NCI-H2196 (cell line): ENCODE data around the gene CAPZB.
A peak's percentile ranks its signal among the peaks of the same experiment; 100 is the strongest.

Source experiments
- DNase-seq: peaks from one replicate; lab custom pipeline; 2025; ENCODE audit not compliant: unreplicated experiment; lab: John Stamatoyannopoulos, UW

CAPZB gene

DNA sequence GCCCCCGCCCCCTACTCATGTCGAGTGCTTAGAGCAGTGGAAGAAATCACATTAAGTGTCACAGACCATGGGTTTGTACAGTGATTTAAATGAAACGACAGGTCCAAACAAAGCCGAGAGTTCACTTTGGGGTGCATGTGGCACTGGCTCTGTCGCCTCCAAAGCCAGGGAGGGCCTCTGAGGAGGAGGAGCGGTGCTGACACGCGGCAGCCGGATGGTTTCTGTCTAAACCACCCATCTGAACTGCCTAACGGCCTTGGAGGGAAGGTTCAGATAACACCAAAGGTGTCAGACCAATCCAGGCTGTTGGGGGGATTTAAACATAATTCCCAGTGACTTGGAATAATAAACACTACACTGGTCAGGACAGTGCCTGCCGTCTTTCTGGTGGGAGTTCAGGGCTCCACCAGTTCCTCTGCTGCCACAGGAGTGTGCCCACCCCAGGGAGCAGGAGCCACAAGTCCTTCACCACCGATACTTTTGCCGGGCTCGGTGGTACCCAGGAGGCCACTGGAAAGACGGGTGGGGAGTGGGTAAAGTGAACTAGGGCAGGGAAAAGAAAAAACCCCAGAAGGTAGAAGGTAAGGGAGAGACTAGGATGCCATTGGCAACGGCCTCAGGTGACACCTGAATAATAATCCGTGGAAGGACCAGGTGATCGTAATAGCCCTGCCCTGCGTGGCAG, 95.0 kb downstream of the CAPZB start:
- no peak for DNase-seq

DNA sequence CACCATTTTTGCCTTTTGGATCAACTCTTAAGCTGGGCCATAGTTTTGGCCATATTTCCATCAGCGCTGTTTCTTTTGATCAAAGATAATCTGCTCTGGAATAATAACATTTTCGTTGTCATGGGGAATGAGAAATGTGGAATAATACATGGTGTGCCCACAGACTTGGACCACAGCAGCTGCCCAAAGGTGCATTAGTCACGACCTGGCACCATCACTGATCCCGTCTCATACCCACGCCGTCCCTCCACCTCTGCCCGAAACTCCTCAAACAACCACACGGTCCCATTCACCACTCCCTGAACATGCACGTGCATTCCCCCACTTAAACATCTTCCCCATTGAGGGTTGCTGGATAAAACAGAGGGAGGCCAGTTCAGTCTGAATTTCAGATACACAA, 96.4 kb downstream of the CAPZB start:
- no peak for DNase-seq

DNA sequence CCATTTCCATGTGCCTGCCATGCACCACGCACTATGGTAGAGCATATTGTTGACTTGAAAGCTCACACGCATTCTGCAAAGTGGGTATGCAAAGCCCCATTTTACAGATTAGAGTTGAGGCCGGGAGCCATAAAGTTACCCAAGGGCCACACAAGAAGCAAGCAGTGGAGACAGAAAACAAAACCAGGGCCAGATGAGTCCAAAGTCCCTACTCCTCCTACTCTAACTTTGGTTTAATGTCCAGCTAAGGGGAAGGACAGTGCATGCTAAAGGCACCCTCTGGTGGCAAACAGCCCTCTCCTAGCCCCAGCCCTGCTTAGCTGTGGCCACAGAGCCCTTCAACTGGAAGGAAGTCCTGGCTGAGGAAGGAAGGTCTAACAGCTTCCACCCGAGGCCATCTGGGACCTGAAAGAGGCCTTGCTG, 98.3 kb downstream of the CAPZB start:
- no peak for DNase-seq

- DNase-seq: no peak
Measured at GRCh38 chr1:19385869-19386591, 99.3 kb downstream of the CAPZB start.

GRCh38 chr1:19385221-19385620, 100.1 kb downstream of the CAPZB start:
- DNase-seq: no peak

DNA sequence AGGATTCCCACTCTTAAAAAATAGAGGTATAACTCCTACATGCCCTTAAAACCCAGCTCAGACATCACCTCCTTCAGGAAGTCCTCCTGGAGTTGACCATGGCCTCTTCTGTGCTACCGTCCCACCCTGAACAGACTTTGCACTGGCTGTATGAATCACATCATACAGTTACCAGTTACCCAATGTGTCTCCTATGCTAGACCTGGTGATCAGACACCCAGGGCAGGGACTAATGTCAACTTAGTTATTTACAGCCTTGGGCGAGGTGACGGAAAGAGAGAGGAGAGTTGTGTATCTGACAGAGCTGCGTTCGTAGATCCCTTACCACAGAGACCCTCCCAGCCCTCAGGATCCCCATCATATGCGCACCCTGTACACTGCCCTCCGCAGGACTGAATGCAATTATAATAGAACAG, 100.6 kb downstream of the CAPZB start:
- no peak for DNase-seq

DNA sequence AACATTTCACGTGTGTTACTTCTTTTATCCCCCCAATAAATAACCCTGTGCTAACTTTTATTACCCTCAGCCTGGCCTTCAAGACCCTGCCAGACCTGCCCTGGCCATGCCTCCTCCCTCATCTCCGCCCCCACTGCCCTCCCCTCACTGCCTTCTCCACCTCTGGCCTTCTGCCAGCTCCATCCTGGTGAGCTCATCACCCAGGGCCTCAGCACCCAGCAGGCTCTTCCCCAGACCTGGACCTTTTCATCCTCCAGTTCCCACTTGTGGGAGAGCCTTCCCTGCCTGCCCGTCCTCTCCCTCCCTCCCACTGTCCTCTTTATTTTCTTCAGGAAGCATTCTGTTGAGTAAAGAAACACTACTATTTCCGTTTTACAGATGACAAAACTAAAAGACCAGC, 101.2 kb downstream of the CAPZB start:
- peak; percentile 81 for DNase-seq

DNA sequence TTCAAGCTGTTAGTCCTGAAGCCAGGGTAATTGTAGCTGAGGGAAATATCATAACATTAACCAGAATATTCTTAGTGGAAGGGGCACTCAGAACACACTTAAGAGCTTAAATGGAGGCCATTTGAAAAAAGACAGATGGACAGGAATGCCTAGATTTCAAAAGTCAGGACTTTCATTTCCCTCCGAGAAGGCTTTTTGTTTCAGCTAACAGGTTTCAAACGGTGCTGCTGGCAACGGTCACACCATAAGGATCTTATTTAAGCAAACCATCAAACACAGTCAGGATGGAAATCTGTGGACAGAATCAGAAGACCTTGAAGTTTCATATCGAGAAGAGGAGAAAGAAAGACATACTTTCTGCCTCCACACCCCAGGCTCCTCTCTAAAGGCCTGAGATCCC, 103.1 kb downstream of the CAPZB start:
- DNase-seq: no peak

DNA sequence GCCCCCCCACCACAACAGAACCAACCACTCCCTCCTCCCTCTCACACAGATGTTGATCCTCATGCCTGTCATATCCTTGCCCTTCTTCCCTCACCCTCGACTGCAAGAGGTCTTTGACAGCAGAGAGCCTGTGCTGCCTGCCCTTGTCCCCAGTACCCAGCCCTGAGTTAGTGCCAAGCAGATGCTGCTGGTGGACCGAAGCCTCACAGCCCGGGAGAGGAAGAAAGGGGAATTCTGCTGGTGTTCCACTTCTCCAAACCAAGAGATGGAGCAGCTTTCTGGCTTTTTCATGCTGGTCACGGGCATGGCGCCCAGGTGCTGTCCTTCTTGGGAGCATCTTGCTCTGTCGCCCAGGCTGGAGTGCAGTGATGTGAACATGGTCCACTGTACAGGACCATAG, 104.1 kb downstream of the CAPZB start:
- no peak for DNase-seq

DNA sequence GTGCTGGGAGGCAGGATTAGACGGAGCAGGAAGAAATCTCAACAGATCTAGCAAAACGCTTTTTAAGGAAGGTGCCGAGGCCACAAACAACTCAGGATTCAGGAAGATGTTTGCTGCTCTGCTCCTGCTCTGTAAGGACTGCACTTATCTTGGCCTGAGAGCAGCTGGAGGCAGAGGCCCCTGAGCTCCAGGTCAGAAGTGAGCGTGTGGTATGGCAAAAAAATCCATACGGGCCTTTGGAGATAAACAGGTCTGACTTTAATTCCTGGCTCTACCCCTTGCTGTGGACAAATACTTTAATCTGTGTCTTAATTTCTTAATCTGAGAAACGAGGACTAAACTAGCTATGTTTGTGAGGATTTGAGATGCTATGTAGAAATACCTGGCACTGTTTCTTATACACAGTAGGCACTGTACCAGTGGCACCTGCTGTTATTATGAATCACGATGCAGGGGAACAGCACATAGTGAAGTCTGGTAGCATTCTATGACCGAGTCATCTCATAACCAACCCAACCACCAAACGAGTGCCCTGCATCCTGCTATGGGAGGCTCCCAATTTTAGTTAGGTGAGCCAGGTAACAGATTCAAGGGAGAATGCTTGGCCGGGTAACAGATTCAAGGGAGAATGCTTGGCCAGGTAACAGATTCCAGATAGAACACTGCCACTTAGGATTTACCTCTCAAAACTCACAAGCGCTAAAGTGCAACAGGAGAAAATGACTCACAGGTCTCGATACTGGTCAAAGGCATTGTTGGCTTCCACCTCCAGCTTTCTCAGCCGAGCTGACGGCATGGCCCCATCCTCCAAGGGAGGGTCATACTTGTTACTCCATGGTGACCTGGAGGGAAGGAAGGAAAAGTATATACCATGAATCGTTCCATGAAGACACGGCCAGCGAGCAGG, 107.3 kb downstream of the CAPZB start:
- no peak for DNase-seq

GRCh38 chr1:19376428-19377372, 108.6 kb downstream of the CAPZB start:
- no peak for DNase-seq

DNA sequence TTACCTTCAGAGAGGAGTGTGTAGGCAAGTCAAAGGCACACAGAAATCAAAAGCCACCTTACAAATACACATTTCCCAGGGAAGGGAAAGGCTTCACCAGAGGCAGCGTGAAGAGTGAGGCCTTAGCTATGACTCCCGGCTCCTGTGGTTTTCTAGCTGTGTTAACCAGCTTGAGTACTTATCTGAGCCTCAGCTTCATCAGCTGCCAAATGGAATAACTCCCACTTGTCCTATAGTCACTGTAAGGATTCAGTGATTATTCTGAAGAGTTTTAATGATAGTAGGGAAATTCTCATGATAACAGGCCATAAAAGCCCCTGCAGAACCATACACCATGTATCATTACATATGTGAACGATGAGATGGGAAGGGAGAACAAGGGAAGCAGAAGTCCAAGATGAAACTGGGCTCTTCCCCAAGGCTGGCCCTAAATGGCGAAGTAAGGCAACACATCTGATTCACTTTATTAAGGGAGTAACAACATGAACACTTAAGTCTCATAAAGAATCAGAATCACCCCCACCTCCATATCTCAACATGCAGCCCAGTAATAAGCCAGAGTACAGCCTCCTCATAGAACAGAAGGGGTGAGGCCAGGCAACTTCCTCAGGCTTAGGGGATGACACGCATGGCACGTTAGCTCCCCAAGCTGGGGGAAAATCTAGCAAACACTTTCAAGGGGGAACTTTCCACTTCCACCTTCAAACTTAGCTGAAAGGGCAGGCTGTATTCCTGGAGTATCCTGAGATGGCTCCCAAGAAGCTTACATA, 109.5 kb downstream of the CAPZB start:
- DNase-seq: no peak

- DNase-seq: no peak
Measured at GRCh38 chr1:19374926-19375325, 110.4 kb downstream of the CAPZB start.

GRCh38 chr1:19374083-19374801, 111.1 kb downstream of the CAPZB start:
- DNase-seq: peak; percentile 29

DNA sequence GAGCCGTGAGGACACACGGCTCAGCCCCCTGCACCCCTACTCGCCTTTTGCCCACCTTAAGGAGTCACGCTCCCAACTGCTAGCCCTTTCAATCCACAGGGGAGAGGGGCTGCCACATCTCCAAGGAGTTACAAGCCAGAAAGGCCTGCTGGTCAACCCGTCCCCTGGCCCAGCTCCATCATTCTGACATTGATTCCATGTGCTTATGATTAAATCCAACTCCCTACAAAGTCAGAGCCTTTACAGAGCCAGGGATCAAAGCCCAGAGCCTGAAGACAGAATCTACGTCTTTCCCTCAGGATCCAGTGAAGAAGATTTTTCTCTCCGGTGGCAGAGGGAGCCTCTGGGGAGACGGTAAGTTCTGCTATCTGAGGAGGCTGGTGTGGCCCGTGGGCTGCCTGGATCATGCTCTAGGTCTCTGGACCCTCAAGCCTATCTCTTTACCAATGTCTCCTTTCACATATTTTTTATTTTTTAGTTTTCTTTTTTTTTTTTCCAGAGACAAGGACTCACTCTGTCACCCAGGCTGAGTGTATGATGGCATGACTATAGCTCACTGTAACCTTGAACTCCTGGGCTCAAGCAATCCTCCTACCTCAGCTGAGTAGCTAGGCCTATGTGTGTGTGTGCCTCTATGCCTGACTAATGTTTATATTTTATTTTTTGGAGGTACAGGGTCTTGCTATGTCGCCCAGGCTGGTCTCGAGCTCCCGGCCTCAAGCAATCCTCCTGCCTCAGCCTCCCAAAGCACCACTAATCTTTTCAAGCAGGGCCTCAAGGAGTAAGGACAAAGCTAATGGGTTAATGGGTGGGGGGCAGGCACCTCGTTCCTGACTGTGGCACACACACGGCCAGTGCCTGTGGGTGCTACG, 111.9 kb downstream of the CAPZB start:
- DNase-seq: no peak

DNA sequence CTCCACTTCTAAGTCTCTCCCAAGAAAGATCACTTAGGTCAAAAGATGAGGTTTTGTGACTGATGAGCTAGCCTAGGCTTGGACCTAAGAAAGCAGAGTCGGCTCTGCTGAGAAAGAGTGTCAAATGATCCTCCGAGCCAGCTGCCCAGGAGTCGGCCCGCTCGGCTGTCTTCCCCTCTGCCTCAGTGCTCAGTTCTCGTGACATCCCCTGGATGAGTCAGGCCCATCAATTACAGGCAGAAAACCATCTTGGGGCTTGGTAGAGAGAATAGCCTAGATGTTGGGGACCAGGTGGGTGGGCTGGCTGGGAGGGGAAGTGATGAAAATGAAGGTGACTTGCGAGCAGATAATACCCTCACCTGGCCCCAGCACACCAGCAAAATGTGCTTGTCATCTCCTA, 112.7 kb downstream of the CAPZB start:
- DNase-seq: no peak

GRCh38 chr1:19372136-19372514, 113.2 kb downstream of the CAPZB start:
- no peak for DNase-seq
